ENCODE results near the gene IL12RB1. TPM values are rescaled to one million over a fixed set of nuclear protein-coding genes. Genes with fewer than 3 reads are reported as not detected.

Gene IL12RB1
- total RNA-seq, 1 donor from 2014 or later: not detected

DNA sequence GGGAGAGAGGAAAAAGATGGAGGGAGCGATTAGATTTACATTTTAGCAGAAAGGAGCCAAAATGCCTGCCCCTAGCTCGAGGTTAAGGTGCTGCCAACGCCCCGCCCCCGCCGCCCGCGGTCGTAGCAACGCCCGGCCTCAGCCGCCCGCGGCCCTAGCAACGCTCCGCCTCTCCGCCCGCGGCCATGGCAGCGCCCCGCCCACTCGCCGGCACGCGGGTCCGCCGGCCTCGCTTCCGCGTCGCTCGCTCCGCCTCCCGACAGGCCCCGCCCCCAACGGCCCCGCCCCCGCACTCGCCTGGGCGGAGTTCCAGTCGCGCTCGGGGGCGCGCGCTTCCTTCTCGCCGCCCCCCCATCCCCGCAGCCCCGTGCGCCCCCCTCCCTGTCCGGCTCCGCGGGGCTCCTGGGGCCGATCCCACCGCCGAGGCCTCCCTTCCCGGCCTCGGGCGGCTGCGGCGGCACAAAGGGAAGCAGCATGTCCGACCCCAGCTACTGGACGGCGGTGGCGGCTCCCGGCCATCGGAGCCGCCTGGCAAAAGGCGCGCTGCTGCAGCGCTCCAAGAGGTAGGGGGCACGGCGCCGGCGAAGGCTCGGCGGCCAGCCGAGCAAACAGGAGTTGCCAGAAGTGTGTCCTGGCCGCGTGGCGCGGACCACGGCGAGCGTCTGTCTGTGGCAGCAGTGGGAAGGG is 31.1 kb upstream of the IL12RB1 start:
- H3K9me3 Mint-ChIP-seq: no peaks in the 10 kb centered on the region
- TF ChIP-seq CTCF (IDR thresholded peaks at IDR 0.05; ENCODE audit: unreplicated experiment): no peak
- peak overlapping the region; percentile 78 for H3K4me3 Mint-ChIP-seq
- H3K27ac Mint-ChIP-seq: peak overlapping the region; percentile 87
- peak; percentile 89 to 96 for DNase-seq (ENCODE audit: low spot score in 2 of 2, unreplicated experiment in 2 of 2)
- peaks cover 19% of the 10 kb centered on the region for H3K4me1 Mint-ChIP-seq
- no peaks in the 10 kb centered on the region for H3K27me3 Mint-ChIP-seq (ENCODE audit: low read depth)
- no peaks in the 10 kb centered on the region for H3K36me3 Mint-ChIP-seq

DNA sequence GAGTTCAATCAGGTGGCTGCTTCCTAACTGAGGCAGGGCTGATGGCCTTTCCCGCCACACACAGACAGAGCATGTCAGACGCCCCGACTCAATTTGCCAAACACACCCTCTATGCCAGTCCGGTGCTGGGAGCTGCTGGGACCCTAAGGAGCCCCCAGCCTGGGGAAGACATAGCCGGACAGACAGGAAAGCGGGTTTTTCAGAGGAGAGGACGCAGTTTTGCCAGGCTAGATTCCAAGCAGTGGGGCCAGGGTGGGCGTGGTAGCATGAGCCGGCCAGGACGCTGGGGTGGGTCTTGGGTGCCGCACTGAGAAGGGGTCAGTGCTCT is 30.6 kb upstream of the IL12RB1 start:
- peak in 1 of 2 experiments; percentile 45 for DNase-seq (ENCODE audit: low spot score in 2 of 2, unreplicated experiment in 2 of 2)
- H3K36me3 Mint-ChIP-seq: no peaks in the 10 kb centered on the region
- no peak for TF ChIP-seq CTCF (IDR thresholded peaks at IDR 0.05; ENCODE audit: unreplicated experiment)
- H3K9me3 Mint-ChIP-seq: no peaks in the 10 kb centered on the region
- peaks cover 19% of the 10 kb centered on the region for H3K4me1 Mint-ChIP-seq
- peak overlapping the region; percentile 87 for H3K27ac Mint-ChIP-seq
- no peaks in the 10 kb centered on the region for H3K27me3 Mint-ChIP-seq (ENCODE audit: low read depth)
- peak overlapping the region; percentile 78 for H3K4me3 Mint-ChIP-seq

GRCh38 chr19:18114483-18114882 is 27.7 kb upstream of the IL12RB1 start:
- Mint-ChIP-seq H3K27ac (no peak overlapping the region), H3K4me3 (no peak overlapping the region), H3K9me3 (no peaks in the 10 kb centered on the region), H3K36me3 (no peaks in the 10 kb centered on the region), H3K4me1 (peaks cover 16% of the 10 kb centered on the region), H3K27me3 (ENCODE audit: low read depth) (peaks cover 4% of the 10 kb centered on the region)
- DNase-seq (ENCODE audit: low spot score in 2 of 2, unreplicated experiment in 2 of 2): no peak
- no peak for TF ChIP-seq CTCF (IDR thresholded peaks at IDR 0.05; ENCODE audit: unreplicated experiment)

- Mint-ChIP-seq H3K27me3 (ENCODE audit: low read depth) (peaks cover 11% of the 10 kb centered on the region), H3K9me3 (no peaks in the 10 kb centered on the region), H3K4me1 (peaks cover 13% of the 10 kb centered on the region), H3K36me3 (no peaks in the 10 kb centered on the region), H3K27ac (no peak overlapping the region), H3K4me3 (no peak overlapping the region)
- no peak for TF ChIP-seq CTCF (IDR thresholded peaks at IDR 0.05; ENCODE audit: unreplicated experiment)
- no peak for DNase-seq (ENCODE audit: low spot score in 2 of 2, unreplicated experiment in 2 of 2)
These were observed 27.1 kb upstream of the IL12RB1 start for GRCh38 chr19:18113827-18114226.

- H3K36me3 Mint-ChIP-seq: no peaks in the 10 kb centered on the region
- no peak overlapping the region for H3K4me3 Mint-ChIP-seq
These were observed 26.3 kb upstream of the IL12RB1 start for GRCh38 chr19:18112989-18113478.

More at GRCh38 chr19:18112989-18113478, 26.3 kb upstream of the IL12RB1 start:
- peak; percentile 67 to 89 for DNase-seq (ENCODE audit: low spot score in 2 of 2, unreplicated experiment in 2 of 2)
- Mint-ChIP-seq H3K4me1 (peaks cover 9% of the 10 kb centered on the region), H3K27ac (no peak overlapping the region), H3K27me3 (ENCODE audit: low read depth) (peaks cover 12% of the 10 kb centered on the region), H3K9me3 (no peaks in the 10 kb centered on the region)
- TF ChIP-seq CTCF (IDR thresholded peaks at IDR 0.05; ENCODE audit: unreplicated experiment): peak; percentile 54
